Panc1 (cell line): ENCODE measurements around the gene IGFBP6. TPM values are rescaled to one million over a fixed set of nuclear protein-coding genes. Genes with fewer than 3 reads are reported as not detected.

ENCODE experiments used
- ATAC-seq: fragments of 200-7000 bp; cut with Tn5 transposase; 2 replicates; pipeline ENCODE4 v1.9.1; 2020; ENCODE audit warnings: mild to moderate bottlenecking, moderate library complexity
- BruUV-seq: library from RNA; stranded (reverse); fragments of 400-500 nt; replicated peaks from 2 replicates; lab custom pipeline; 2021; lab: Mats Ljungman, UMichigan
- CTCF ChIA-PET: fragments of 300-600 bp; sonication (Branson Sonifier 250); formaldehyde crosslinking; loops from one replicate; lab custom pipeline; 2022; ENCODE audit warnings: antibody characterized with exemption; lab: Charles Lee
- POLR2A ChIA-PET: fragments of 300-600 bp; sonication (Branson Sonifier 250); formaldehyde crosslinking; loops from one replicate; lab custom pipeline; 2022; ENCODE audit warnings: antibody characterized with exemption; lab: Charles Lee
- DNase-seq: peaks from one replicate; pipeline ENCODE4 v3.0.0-alpha.2; 2010; ENCODE audit warnings: low read depth, low spot score
- H3K27ac ChIP-seq: 2 replicates; pipeline ENCODE4 v1.5.1; 2011; ENCODE audit warnings: mild to moderate bottlenecking, low read length, inconsistent platforms
- H3K27me3 ChIP-seq: fragments of 200-500 bp; sonication (Bioruptor generic); 2 replicates; pipeline ENCODE4 v1.6.0; 2014; ENCODE audit warnings: low read length, inconsistent platforms; ENCODE audit not compliant: control insufficient read depth, insufficient read depth
- H3K36me3 ChIP-seq: fragments of 200-500 bp; sonication (Bioruptor generic); 2 replicates; pipeline ENCODE4 v1.5.1; 2014; ENCODE audit warnings: inconsistent platforms, mild to moderate bottlenecking, low read length, moderate library complexity; ENCODE audit not compliant: control insufficient read depth, insufficient read depth
- H3K4me1 ChIP-seq: 2 replicates; pipeline ENCODE4 v1.5.1; 2011; ENCODE audit warnings: inconsistent platforms, mild to moderate bottlenecking, low read length, moderate library complexity; ENCODE audit not compliant: control insufficient read depth, insufficient read depth
- H3K4me3 ChIP-seq, 2 experiments: 2 replicates each; pipeline ENCODE4 v1.5.1; 2011 to 2012; ENCODE audit warnings: low read depth in 2 of 2, low read length in 2 of 2, mild to moderate bottlenecking in 2 of 2, inconsistent platforms in 1 of 2, moderate library complexity in 1 of 2
- H3K9me3 ChIP-seq: fragments of 200-500 bp; sonication (Bioruptor generic); 2 replicates; pipeline ENCODE4 v1.5.1; 2014; ENCODE audit warnings: low read depth, mild to moderate bottlenecking, inconsistent platforms, low read length, moderate library complexity; ENCODE audit not compliant: control insufficient read depth, insufficient read depth
- CTCF ChIP-seq: fragments of 450-650 bp; IDR thresholded peaks from 2 replicates; pipeline ENCODE4 v1.5.1; 2017; ENCODE audit warnings: mild to moderate bottlenecking
- POLR2AphosphoS5 ChIP-seq: IDR thresholded peaks from 2 replicates; pipeline ENCODE4 v1.6.1; 2012; ENCODE audit warnings: mild to moderate bottlenecking, low read depth, low read length, moderate library complexity
- REST ChIP-seq, 2 experiments: IDR thresholded peaks; 2 replicates each; pipeline ENCODE4 v1.6.1; 2011 to 2012; ENCODE audit warnings: low read depth in 2 of 2, control low read depth in 1 of 2, low read length in 1 of 2, mild to moderate bottlenecking in 1 of 2, moderate library complexity in 1 of 2; ENCODE audit not compliant: insufficient read depth in 1 of 2
- SIN3A ChIP-seq: IDR thresholded peaks from 2 replicates; pipeline ENCODE4 v1.6.1; 2012; ENCODE audit warnings: low read depth, mild to moderate bottlenecking, low read length, moderate library complexity, borderline replicate concordance; ENCODE audit not compliant: insufficient read depth
- TCF7L2 ChIP-seq: IDR thresholded peaks from 2 replicates; pipeline ENCODE4 v1.6.1; 2011; ENCODE audit warnings: mild to moderate bottlenecking, low read depth, low read length, inconsistent platforms
- in situ Hi-C: cut with HindIII; loops from 2 replicates; pipeline ENCODE4 v1.10.0; 2016; ENCODE audit warnings: low sequenced_read_pairs, low pct_unique_long_range_greater_than_20kb
- intact Hi-C: fragments of 100-400 bp; cut with micrococcal nuclease; formaldehyde crosslinking; loops from one replicate; pipeline ENCODE4 v1.10.0; 2022; ENCODE audit not compliant: unreplicated experiment
- total RNA-seq: library from RNA; stranded (reverse); gene quantifications from one replicate; pipeline ENCODE4 v1.2.1, GENCODE V29; 2021; ENCODE audit not compliant: unreplicated experiment

The IGFBP6 gene
- total RNA-seq, 1 experiment from 2014 or later: 4.7 TPM

- Histone ChIP-seq H3K27ac (no peak overlapping the region; the same call in 1 of the 2 replicates), H3K4me1 (peaks cover 17% of the 10 kb centered on the region), H3K9me3 (no peaks in the 10 kb centered on the region), H3K4me3 (peak overlapping the region; percentile 52 to 70), H3K27me3 (no peaks in the 10 kb centered on the region), H3K36me3 (no peaks in the 10 kb centered on the region)
- ATAC-seq: no peak
- BruUV-seq: no TSS peak
- intact Hi-C loops: no loop called here
- no peak for DNase-seq
- TF ChIP-seq SIN3A: no peak
- TF ChIP-seq TCF7L2: no peak
- TF ChIP-seq CTCF: no peak
- no peak for TF ChIP-seq POLR2AphosphoS5
- TF ChIP-seq REST (IDR thresholded peaks at IDR 0.05; ENCODE audit: insufficient read depth in 1 of 2, low read depth in 2 of 2, low read length in 1 of 2): no peak
- ChIA-PET POLR2A (interaction anchor here (0.9 kb wide), 1 partner anchor 31 kb away, joined by 5 read pairs; no protein-coding TSS in a partner anchor), CTCF (no interaction called here)
- in situ Hi-C loops: no loop called here
Measured at GRCh38 chr12:53097207-53097563, 282 bp upstream of the IGFBP6 start.

- TF ChIP-seq TCF7L2 (no peak), CTCF (no peak), REST (IDR thresholded peaks at IDR 0.05; ENCODE audit: insufficient read depth in 1 of 2, low read depth in 2 of 2, low read length in 1 of 2) (no peak), SIN3A (no peak), POLR2AphosphoS5 (no peak)
- H3K36me3 ChIP-seq: no peaks in the 10 kb centered on the region
- BruUV-seq: no TSS peak
- ATAC-seq (0 out of 2 replicates have a peak, but pooled peaks have one; percentile 2), DNase-seq (no peak)
- ChIA-PET CTCF (interaction anchor here (0.6 to 4.5 kb wide), 5 partner anchors 27 to 99 kb away, joined by 3 to 43 read pairs (median 4); no protein-coding TSS in a partner anchor), POLR2A (interaction anchor here (0.9 kb wide), 1 partner anchor 32 kb away, joined by 5 read pairs; no protein-coding TSS in a partner anchor)
- peak overlapping the region; percentile 52 to 70 for H3K4me3 ChIP-seq
- no peaks in the 10 kb centered on the region for H3K27me3 ChIP-seq
- peaks cover 17% of the 10 kb centered on the region for H3K4me1 ChIP-seq
- intact Hi-C loops (no loop called here), in situ Hi-C loops (no loop called here)
- no peaks in the 10 kb centered on the region for H3K9me3 ChIP-seq
- H3K27ac ChIP-seq: no peak overlapping the region; the same call in 1 of the 2 replicates
Measured at GRCh38 chr12:53098354-53098981, 1.0 kb downstream of the IGFBP6 start.
